GM23248 (cell line): ENCODE data around the gene NACC1. TPM values are rescaled to one million over a fixed set of nuclear protein-coding genes. Genes with fewer than 3 reads are reported as not detected.
A peak's percentile ranks its signal among the peaks of the same experiment; 100 is the strongest.

ENCODE experiments used
- DNase-seq: peaks from one replicate; pipeline ENCODE4 v3.0.0-alpha.2; 2015
- H2AFZ ChIP-seq: fragments of 200-600 bp; sonication (generic); 2 replicates; pipeline ENCODE4 v1.6.1; 2016; ENCODE audit warnings: antibody characterized with exemption
- H3F3A ChIP-seq: fragments of 200-600 bp; sonication (generic); 2 replicates; pipeline ENCODE4 v1.6.1; 2016; ENCODE audit warnings: mild to moderate bottlenecking, antibody characterized with exemption, mixed run types; ENCODE audit not compliant: insufficient read depth
- H3K27ac ChIP-seq: fragments of 200-600 bp; sonication (generic); 2 replicates; pipeline ENCODE4 v1.5.1; 2016; ENCODE audit warnings: mild to moderate bottlenecking
- H3K27me3 ChIP-seq: fragments of 200-600 bp; sonication (generic); replicated peaks from 2 replicates; pipeline ENCODE4 v1.6.1; 2016; ENCODE audit warnings: mild to moderate bottlenecking; ENCODE audit not compliant: insufficient read depth
- H3K36me3 ChIP-seq: fragments of 200-600 bp; sonication (generic); 2 replicates; pipeline ENCODE4 v1.6.1; 2016; ENCODE audit warnings: low read depth, mild to moderate bottlenecking
- H3K4me1 ChIP-seq: fragments of 200-600 bp; sonication (generic); 2 replicates; pipeline ENCODE4 v1.6.1; 2016; ENCODE audit warnings: mild to moderate bottlenecking; ENCODE audit not compliant: insufficient read depth
- H3K4me2 ChIP-seq: fragments of 200-600 bp; sonication (generic); one replicate; pipeline ENCODE4 v1.6.1; 2016; ENCODE audit warnings: mild to moderate bottlenecking; ENCODE audit not compliant: unreplicated experiment
- H3K4me3 ChIP-seq: fragments of 200-600 bp; sonication (generic); 2 replicates; pipeline ENCODE4 v1.5.1; 2016; ENCODE audit warnings: mild to moderate bottlenecking
- H3K79me2 ChIP-seq: fragments of 200-600 bp; sonication (generic); 2 replicates; pipeline ENCODE4 v1.6.1; 2016; ENCODE audit warnings: mild to moderate bottlenecking; ENCODE audit not compliant: insufficient read depth
- H3K9ac ChIP-seq: fragments of 200-600 bp; sonication (generic); 2 replicates; pipeline ENCODE4 v1.6.1; 2016; ENCODE audit warnings: mild to moderate bottlenecking
- H3K9me2 ChIP-seq: fragments of 200-600 bp; sonication (generic); 2 replicates; pipeline ENCODE4 v1.6.1; 2016; ENCODE audit warnings: mixed run types, mild to moderate bottlenecking, moderate library complexity; ENCODE audit not compliant: insufficient read depth
- H3K9me3 ChIP-seq: fragments of 200-600 bp; sonication (generic); one replicate; pipeline ENCODE4 v1.6.1; 2017; ENCODE audit warnings: low read depth
- H4K20me1 ChIP-seq: fragments of 200-600 bp; sonication (generic); 2 replicates; pipeline ENCODE4 v1.6.0; 2016; ENCODE audit not compliant: insufficient read depth
- EZH2 ChIP-seq: fragments of 200-600 bp; sonication (generic); IDR thresholded peaks from 2 replicates; pipeline ENCODE4 v1.6.1; 2018; ENCODE audit warnings: antibody characterized with exemption, mild to moderate bottlenecking; ENCODE audit not compliant: insufficient read depth, poor library complexity, severe bottlenecking
- EZH2phosphoT487 ChIP-seq: fragments of 200-600 bp; sonication (generic); IDR thresholded peaks from 2 replicates; pipeline ENCODE4 v1.6.1; 2018; ENCODE audit warnings: antibody characterized with exemption, moderate library complexity, mild to moderate bottlenecking, low read depth; ENCODE audit not compliant: insufficient read depth
- WGBS, 2 experiments: methylation state at CpG; one replicate each; pipeline ENCODE4 v1.1.6; 2015 to 2017; ENCODE audit warnings: low lambda C conversion rate in 2 of 2, low coverage in 1 of 2; ENCODE audit errors: missing lambda C conversion rate in 2 of 2; 5-methylcytosine and 5-hydroxymethylcytosine counted together
- in situ Hi-C: fragments of 300-500 bp; cut with MboI; formaldehyde crosslinking; loops from 2 replicates; pipeline ENCODE4 v1.15.0; 2020
- polyA plus RNA-seq: library from polyadenylated mRNA; unstranded; fragments of >200 nt; fragmentation: Nextera tagmentation; extraction: Ambion mirVana; gene quantifications from 2 replicates; pipeline ENCODE4 v1.2.1, GENCODE V29; 2016
- total RNA-seq: library from RNA; depleted of rRNA; stranded (reverse); fragments of >200 nt; shearing (Covaris generic); gene quantifications from 2 replicates; pipeline ENCODE4 v1.2.3, GENCODE V29; 2014

The NACC1 gene
- total and polyA plus RNA-seq, 2 experiments from 2014 or later = 1.4 to 104 TPM

GRCh38 chr19:13149628-13150186, 31.6 kb downstream of the NACC1 start:
- Histone ChIP-seq H3K4me1 (0 out of 2 replicates have a peak, but pooled peaks cover 15% of the 10 kb centered on the region), H3K79me2 (peaks cover 61% of the 10 kb centered on the region), H3K36me3 (peaks cover 2% of the 10 kb centered on the region; the same call in 1 of the 2 replicates), H3K9me3 (no peaks in the 10 kb centered on the region), H3K4me2 (peak overlapping the region; percentile 89), H3K9me2 (no peaks in the 10 kb centered on the region), H3K9ac (peak overlapping the region; percentile 99), H2AFZ (peak overlapping the region; percentile 75), H3K27me3 (no peaks in the 10 kb centered on the region), H3F3A (peaks cover 23% of the 10 kb centered on the region), H4K20me1 (no peaks in the 10 kb centered on the region), H3K27ac (peak overlapping the region; percentile 93), H3K4me3 (peak overlapping the region; percentile 96)
- peak; percentile 85 for DNase-seq
- 1 to 2% methylated on average over 34 to 45 of the region's 46 CpGs for WGBS, 2 experiments
- TF ChIP-seq EZH2phosphoT487 (no peak), EZH2 (no peak)
- in situ Hi-C loops = no loop called here

- Histone ChIP-seq H3K9ac (peak within 1 kb of the TSS; percentile 99), H3K79me2 (peaks cover 65% of the 10 kb centered on the region), H3F3A (peaks cover 28% of the 10 kb centered on the region), H2AFZ (peak within 1 kb of the TSS; percentile 75), H3K27ac (peak within 1 kb of the TSS; percentile 93), H3K4me2 (peak within 1 kb of the TSS; percentile 89), H3K9me3 (no peaks in the 10 kb centered on the region), H3K9me2 (no peaks in the 10 kb centered on the region), H3K4me1 (0 out of 2 replicates have a peak, but pooled peaks cover 15% of the 10 kb centered on the region), H3K27me3 (no peaks in the 10 kb centered on the region), H3K36me3 (no peaks in the 10 kb centered on the region; the same call in 1 of the 2 replicates), H4K20me1 (no peaks in the 10 kb centered on the region), H3K4me3 (peak within 1 kb of the TSS; percentile 96)
- in situ Hi-C loops = no loop called here
- peak; percentile 98 for DNase-seq
- WGBS, 2 experiments = 1 to 2% methylated on average over 37 to 40 of the region's 51 CpGs
- no peak for TF ChIP-seq EZH2phosphoT487
- no peak for TF ChIP-seq EZH2
These were observed 32.3 kb downstream of the NACC1 start, which contains the start of the genes IER2 and STX10 for GRCh38 chr19:13150187-13150930. Gene IER2, plus strand, starts transcription at chr19:13150411. Its CDS starts 2,776 bp downstream, at chr19:13153187. Gene STX10, minus strand, starts transcription at chr19:13150375. Its CDS starts 202 bp downstream, at chr19:13150173.

GRCh38 chr19:13150931-13151604, 33.0 kb downstream of the NACC1 start:
- in situ Hi-C loops = no loop called here
- Histone ChIP-seq H3K79me2 (peaks cover 65% of the 10 kb centered on the region), H3K9ac (peak overlapping the region; percentile 99), H4K20me1 (no peaks in the 10 kb centered on the region), H3K4me3 (peak overlapping the region; percentile 96), H2AFZ (0 out of 2 replicates have a peak overlapping the region, but pooled peaks have one; percentile 75), H3K27ac (peak overlapping the region; percentile 93), H3F3A (peaks cover 32% of the 10 kb centered on the region), H3K4me1 (0 out of 2 replicates have a peak, but pooled peaks cover 17% of the 10 kb centered on the region), H3K36me3 (no peaks in the 10 kb centered on the region; the same call in 1 of the 2 replicates), H3K4me2 (peak overlapping the region; percentile 87), H3K9me2 (no peaks in the 10 kb centered on the region), H3K9me3 (no peaks in the 10 kb centered on the region), H3K27me3 (no peaks in the 10 kb centered on the region)
- peak; percentile 41 for DNase-seq
- WGBS, 2 experiments = 1 to 2% methylated on average over 27 to 34 of the region's 34 CpGs
- TF ChIP-seq EZH2phosphoT487 = no peak
- no peak for TF ChIP-seq EZH2
